Daoy (cell line): ENCODE data around the gene NCAPD3. TPM values are rescaled to one million over a fixed set of nuclear protein-coding genes. Genes with fewer than 3 reads are reported as not detected.

Experiments used
- DNase-seq: peaks from one replicate; pipeline ENCODE4 v3.0.0-alpha.2; 2015; ENCODE audit warnings: low read depth
- total RNA-seq: library from RNA; depleted of rRNA; stranded (reverse); fragments of >200 nt; shearing (Covaris generic); gene quantifications from 2 replicates; pipeline ENCODE4 v1.2.3, GENCODE V29; 2014

The NCAPD3 gene
- total RNA-seq, 1 experiment from 2014 or later = 34.2 TPM

DNA sequence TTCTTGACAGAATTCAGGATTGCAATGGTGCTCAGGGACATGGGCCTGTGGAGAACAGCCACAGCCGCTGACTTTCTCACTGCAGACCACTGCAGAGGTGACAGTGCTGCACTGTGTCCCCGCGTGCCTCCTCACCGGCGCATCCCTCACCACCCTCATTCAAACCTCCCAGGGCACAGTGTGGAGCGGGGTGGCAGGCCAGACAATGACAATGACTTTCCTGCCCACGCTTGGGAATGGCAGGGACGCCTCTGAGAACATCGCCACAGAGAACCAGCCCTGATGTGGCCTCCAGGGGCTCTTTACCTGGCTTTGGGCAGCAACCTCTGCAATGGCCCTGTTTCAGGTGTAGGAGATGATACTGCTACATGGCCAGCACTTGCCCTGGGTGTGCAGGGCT is 65.7 kb downstream of the NCAPD3 start:
- DNase-seq = no peak

DNA sequence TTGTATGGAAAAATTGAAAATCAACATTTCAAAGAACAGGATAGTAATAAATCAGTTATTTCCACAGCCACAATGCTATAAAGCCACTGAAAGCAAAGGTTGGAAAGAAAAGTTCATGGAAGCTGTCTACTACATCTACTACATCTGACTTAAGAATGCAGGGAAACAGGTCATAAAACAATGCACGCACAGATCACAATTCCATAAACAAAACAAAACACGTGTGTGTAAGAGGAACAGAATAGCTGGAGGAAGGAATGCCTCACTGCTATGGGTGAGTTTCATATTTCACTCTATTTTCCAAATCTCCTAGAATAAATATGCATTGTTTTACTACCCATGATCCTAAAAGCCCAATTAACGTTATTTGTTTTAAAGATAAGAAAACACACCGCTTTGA is 66.3 kb downstream of the NCAPD3 start:
- DNase-seq = no peak

DNA sequence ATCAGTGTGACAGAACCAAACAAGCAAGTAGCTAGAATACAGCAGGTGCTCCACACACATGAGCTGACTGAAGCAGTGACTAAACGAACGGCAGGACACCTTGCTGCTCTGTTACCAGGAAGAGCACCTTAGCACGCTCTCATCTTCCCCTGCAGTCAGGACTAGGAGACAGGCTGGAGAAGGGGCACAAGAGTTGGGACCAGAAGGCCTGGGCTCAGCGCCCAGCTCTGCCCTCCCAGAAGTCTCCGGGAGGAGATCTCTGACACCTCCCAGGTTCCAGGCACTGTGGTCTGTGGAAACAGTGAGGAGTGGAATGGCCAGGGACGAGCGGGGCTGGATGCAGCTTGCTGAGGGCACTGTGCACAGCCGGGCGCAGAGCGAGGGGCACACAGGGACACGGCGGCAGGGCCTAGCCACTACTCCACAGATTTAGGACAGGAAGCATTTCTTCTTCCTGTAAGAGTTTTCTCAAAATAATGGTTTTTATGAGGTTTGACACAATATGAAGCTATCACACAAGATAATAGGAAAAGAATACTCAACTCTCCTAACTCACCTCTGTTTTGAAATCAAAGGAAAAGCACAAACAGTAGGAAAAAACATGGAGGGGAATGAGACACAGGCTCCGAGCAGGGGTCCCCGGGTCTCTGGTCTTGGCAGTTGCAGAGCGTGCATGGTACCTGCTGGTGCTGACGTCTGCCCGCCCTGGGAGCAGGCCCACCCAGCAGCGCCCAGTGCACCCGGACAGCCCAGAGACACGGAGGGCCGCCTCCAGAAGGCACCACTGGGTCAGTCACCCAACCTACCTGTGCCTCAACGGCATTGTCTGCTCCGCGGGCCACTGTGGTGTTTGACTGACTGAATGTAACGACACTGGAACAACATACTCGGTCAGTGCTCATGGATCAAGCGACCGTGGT is 67.6 kb downstream of the NCAPD3 start:
- no peak for DNase-seq

DNA sequence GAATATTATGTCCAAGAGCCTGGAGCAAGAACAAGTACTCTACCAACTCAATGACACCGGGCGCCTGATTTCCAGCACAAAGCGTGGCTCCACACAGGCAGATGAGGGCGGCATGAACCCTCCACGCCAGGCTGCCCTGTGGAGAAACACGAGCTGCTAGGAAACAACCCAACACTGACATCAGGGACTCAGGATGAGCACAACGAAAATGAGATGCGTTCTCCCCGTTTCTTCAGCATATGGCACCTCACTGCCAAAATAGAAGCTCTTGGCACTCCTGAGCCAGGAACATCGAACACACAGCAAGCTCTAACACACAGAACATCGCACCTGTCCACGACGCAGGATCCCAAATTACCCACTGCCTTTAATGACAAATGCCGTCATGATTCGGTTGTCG is 68.3 kb downstream of the NCAPD3 start:
- no peak for DNase-seq

DNA sequence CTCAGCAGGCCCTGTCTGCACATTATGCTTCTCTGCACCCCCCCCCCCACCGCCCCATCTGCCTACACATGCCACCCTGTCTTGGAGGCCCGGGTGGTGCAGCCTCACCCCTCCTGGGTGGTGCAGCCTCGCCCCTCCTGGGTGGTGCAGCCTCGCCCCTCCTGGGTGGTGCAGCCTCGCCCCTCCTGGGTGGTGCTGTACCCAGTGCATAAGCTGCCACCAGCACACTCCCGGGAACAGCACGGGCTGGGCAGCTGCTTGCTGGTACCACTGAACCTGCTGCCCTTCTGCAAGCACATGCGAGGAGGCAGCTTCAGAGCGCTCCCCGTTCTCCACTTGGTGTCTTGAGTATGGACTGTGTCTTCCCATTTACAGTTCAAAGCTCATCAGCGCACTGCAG is 69.3 kb downstream of the NCAPD3 start:
- DNase-seq = no peak

DNA sequence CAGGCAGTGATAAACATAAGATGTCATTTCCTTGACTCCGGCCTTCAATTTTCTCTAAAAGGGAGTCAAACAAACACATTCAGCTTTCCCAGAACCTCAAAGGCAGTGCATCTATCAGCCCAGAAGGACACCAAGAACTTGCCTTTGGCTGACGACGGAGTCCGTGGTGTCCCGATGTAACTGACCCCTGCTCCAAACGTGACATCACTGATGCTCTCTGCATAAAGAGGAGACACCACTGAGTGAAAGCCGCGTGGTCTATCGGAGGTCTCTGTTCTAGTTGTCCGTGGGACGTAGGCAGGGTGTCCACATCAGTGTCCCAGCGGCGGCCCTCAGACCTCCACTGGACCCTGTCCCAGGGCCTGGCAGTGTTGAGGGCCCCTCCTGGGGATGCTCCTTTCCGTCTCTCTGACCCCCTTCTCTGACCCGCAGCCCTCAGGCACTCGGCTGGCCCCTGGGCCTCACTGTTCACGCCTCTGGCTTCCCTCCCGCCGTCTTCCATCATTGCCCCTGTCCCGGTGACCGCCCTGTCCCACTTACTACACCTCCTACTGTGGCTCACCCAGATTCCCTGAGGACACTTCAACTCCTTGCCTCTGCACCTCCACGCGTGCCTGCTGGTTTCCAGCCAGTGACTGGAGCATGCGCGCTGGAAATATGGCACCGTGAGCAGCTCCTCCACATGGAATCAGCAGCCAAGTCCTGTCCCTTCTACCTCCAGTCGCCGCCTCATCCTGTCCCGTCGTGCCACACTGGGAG is 70.4 kb downstream of the NCAPD3 start:
- no peak for DNase-seq

DNA sequence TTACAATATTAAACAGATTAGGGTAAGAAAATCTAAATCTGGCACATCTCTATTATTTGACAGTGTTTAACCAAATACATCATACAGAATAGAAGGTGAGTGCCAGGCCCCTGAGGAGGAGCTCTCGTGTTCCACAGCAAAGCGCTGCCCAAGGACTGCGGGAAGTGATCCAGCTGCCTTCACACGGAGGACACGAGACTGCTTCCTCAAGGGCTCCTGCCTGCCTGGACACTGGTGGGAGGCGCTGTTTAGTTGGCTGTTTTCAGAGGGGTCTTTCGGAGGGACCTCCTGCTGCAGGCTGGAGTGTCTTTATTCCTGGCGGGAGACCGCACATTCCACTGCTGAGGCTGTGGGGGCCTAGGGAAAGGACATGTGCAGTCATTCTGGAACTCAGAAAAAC is 71.1 kb downstream of the NCAPD3 start:
- no peak for DNase-seq

DNA sequence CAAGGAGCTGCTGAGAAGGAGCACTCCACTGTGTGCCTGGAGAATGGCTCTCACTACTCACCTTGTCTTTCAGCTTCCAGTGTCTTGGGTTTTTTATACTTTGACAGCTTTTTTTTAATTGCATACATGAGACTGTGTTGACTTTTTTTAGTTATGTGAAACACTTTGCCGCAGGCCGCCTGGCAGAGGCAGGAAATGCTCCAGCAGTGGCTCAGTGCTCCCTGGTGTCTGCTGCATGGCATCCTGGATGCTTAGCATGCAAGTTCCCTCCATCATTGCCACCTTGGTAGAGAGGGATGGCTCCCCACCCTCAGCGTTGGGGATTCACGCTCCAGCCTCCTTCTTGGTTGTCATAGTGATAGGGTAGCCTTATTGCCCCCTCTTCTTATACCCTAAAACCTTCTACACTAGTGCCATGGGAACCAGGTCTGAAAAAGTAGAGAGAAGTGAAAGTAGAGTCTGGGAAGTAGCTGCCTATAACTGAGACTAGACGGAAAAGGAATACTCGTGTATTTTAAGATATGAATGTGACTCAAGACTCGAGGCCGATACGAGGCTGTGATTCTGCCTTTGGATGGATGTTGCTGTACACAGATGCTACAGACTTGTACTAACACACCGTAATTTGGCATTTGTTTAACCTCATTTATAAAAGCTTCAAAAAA is 72.6 kb downstream of the NCAPD3 start:
- DNase-seq = no peak

DNA sequence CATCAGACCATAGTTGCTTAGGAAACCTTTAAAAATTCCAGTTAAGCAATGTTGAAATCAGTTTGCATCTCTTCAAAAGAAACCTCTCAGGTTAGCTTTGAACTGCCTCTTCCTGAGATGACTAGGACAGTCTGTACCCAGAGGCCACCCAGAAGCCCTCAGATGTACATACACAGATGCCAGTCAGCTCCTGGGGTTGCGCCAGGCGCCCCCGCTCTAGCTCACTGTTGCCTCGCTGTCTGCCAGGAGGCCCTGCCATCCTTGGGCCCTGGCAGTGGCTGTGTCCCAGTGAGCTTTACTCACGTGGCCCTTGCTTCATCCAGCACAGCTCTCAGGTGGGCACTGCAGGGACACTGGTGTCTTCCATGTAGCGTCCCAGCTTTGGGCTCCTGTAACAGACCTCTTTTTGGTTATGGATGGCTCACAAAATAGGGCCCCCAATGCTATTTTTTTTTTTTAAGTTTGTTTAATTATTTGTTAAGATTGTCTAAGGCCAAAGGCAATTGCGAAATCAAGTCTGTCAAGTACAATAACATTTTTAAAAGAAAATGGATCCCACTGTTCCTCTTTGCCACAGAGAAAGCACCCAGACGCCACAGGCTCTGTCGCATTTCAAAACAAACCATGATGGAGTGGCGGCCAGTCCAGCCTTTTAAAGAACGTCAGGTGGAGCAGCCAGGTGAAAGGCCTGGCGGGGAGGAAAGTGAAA is 73.4 kb downstream of the NCAPD3 start:
- DNase-seq = no peak

DNA sequence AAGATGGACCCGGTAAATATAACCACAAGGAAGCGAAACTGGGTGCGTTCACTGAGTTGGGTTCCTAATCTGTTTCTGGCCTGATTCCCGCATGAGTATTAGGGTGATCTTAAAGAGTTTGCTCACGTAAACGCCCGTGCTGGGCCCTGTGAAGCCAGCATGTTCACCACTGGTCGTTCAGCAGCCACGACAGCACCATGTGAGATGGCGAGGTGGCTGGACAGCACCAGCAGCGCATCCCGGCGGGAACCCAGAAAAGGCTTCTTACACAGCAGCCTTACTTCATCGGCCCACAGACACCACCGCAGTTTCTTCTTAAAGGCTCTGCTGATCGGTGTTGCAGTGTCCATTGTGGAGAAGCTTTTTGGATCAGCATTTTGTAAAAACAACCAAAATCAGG is 74.4 kb downstream of the NCAPD3 start:
- DNase-seq = no peak

DNA sequence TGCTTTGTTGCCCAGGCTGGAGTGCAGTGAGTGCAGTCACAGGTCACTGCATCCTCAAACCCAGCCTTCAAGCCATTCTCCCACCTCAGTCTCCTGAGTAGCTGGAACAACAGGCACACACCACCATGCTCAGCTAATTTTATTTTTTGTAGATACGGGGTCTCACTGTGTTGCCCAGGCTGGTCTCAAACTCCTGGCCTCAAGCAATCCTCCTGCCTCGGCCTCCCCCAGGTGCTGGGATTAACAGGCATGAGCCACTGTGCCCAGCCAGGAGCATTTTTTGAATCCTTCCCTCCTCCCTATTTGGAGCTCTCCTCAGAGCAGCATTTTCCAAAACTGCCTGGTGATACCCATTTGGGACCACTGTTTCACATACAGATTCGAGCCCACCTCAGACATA is 77.2 kb downstream of the NCAPD3 start:
- no peak for DNase-seq

DNA sequence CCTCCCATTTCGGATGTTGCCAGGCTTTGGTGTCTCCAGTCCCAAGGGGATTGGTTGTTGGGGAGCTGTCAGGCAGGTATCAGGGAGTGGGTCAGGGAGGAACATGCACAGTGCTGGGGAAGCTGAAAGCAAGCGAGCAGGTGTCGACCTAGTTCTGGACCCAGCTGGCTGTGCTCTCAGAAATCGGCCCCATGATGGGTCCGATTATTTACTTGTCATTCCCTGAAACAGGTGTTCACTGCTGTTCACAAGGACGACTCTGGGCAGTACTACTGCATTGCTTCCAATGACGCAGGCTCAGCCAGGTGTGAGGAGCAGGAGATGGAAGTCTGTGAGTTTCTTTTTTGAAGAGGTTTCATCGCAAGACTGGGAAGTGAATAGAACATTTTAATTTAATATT is 78.1 kb downstream of the NCAPD3 start:
- DNase-seq = no peak

DNA sequence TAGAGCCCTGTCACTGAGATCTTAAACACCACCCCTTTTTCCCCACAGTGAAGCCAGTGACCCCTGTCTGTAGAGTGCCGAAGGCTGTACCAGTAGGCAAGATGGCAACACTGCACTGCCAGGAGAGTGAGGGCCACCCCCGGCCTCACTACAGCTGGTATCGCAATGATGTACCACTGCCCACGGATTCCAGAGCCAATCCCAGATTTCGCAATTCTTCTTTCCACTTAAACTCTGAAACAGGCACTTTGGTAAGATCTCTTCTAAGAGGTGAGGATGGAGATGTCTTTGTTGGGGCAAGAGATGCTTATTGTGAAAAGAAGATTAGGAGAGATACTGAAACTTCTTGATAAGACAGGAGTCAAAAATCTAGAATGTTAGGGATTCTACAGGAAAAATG is 79.0 kb downstream of the NCAPD3 start:
- DNase-seq = no peak

DNA sequence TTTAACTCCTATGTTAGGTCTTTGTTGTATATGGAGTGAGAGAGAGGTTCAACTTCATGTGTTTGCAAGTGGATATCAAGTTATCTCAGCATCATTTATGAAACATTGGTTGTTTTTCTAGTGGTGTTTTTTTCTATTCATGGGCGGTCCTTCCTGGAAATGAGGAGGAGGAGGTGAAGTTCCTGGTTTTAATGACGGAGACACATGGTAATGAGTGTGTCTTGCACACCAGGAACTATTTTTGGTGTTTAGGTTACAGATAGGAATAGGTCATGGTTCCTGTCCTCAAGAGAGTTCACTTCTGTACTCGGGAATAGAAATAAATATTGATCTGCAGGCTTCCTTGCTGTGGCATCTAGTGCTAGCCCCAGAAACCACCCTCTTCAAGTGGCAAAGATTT is 80.0 kb downstream of the NCAPD3 start:
- DNase-seq = no peak

DNA sequence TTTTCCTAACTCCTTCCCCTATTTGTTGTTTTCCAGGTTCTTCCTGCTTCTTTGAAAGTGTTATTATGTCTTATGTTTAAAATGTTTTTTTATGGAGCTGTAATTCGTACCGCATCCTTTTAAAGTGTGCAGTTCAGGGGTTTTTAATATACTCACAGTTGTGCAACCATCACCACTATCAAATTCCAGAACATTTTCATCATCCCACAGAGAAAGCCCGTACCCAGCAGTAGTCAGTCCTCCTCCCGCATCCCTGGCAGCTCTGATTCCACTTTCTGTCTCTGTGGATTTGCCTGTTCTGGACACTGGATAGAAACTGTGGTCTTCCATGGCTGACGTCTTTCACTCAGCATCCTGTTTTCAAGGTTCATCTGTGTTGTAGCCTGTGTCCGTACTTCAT is 81.2 kb downstream of the NCAPD3 start:
- no peak for DNase-seq

DNA sequence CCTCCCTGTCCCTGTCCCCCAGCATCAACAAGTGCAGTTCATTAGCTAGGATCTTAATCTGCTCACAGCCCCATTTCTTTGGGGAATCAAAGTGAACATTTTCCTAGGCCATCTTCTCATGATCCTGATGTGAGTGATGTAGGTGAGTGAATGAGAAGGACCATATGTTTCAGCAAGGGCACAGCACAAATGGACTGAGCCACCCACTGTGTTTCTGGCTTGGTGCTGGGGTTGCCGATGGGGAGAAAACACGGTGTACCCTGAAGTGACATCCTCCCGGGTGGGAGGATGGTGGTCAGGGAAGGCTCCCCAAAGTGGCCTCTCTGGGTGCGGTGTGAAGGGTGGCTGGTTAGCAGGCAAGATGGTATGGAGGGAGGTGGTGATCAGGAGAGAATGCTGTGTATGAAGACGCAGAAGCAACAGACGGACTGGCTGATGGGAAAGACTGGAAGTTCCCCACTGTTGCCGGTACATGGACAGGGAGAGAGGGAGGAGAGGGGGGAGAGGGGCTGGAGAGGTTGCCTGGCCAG is 82.7 kb downstream of the NCAPD3 start:
- no peak for DNase-seq

DNA sequence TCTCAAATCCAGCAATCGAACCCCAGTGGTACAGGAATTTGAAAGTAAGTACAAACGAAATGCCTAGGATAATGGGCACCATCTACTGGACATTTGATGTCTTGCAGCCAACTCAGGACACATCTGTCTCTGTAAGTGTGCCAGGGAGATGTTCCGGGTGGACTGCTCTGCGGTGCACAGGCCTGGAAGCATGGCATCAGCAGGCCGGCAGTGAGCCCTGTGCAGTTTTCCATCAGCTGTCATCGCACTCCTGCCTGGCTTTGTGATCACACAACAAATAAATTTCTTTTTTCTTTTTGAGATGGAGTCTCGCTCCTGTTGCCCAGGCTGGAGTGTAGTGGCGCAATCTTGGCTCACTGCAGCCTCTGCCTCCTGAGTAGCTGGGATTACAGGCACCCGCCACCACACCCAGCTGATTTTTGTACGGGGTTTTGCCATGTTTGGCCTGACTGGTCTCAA is 83.9 kb downstream of the NCAPD3 start:
- DNase-seq = peak; percentile 71

DNA sequence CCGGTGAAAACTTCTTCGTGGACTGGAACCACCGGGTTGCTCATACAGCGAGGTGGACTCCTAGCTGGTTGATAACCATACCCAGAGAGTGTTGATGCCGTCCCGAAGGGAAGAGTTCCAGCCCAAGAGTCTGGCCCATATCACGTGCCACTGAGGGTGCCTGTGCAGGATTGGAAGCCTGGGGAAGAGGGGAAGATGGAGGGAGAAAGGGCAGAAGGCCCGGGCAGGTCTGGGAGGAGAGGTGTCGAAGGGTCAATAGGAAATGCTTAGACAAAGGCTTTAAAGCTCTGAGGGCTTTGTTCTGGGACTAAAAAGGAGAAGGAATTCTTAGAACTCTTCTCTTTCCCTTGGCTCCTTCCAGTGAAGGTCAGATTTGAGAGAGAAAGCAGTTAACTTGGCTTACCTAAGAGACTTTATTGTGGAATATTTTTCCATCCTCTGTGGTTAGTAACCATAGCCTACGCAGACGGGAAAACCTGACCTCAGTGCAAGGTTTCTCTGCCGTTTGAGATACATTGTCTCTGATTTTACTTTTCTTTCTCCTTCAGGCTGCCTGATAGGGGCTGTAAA is 84.4 kb downstream of the NCAPD3 start:
- DNase-seq = no peak

DNA sequence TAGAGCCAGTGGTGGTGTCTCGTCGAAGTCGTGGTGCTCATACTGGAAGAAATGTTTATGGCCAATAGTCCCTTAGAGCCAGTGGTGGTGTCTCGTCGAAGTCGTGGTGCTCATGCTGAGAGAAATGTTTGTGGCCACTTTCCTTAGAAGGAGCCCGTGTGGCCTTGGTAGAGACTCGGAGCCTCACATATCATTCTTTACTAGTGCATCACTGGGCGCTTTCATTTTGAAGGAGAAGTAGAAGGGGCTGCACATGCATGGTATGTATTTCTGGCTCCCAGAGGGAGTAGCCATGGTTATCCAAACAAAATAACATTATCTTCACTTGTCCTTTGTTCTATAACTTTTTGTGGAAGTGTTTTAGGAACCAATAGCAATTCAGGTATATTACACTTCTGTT is 85.4 kb downstream of the NCAPD3 start:
- DNase-seq = no peak

DNA sequence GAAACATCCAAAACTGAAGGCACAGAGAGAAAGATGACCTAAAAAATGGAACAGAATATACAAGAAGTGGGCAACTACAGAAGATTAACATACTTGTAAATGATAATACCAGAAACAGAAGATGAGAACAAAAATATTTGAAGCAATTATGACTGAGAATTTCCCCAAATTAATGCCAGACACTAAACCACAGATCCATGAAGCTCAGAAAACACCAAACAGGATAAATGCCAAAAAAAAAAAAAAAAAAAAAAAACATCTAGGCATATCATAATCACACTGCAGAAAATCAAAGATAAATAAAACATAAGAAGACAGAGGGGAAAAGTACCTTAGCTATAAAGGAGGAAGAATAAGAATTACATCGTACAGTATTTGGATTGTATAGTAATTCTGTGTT is 89.6 kb downstream of the NCAPD3 start:
- no peak for DNase-seq

DNA sequence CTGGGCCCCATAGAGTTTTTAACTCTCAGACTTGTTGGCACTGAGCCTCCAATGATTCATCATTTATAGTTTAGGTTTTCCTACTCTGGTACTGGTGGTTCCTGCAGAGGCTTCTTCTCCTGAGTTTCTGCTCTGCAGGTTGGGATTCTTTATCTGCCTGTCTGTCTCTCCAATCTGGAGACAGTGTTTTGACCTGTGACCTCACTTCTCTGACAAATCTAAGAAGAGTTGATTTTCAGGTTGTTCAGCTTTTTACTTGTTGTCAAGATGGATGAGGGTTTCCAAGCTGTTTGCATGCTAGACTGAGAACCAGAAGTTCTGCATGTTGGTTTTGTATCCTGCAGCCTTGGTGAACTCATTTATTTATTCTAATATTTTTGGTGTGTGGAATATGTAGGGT is 91.0 kb downstream of the NCAPD3 start:
- no peak for DNase-seq
